AG10803 (cell line): ENCODE results near the gene LPCAT4.
A peak's percentile ranks its signal among the peaks of the same experiment; 100 is the strongest.

Experiments used
- DNase-seq: peaks from one replicate; pipeline ENCODE4 v3.0.0; 2010; ENCODE audit warnings: low read depth
- H3K4me3 ChIP-seq: 2 replicates; pipeline ENCODE4 v1.5.1; 2011; ENCODE audit warnings: mild to moderate bottlenecking, low read length, control low read depth
- TF ChIP-seq, protein P1 (sequence below): conservative IDR thresholded peaks from 2 replicates; pipeline ENCODE4 v1.5.1; 2011; ENCODE audit warnings: mild to moderate bottlenecking, low read length, control low read depth, inconsistent platforms

LPCAT4 gene

DNA sequence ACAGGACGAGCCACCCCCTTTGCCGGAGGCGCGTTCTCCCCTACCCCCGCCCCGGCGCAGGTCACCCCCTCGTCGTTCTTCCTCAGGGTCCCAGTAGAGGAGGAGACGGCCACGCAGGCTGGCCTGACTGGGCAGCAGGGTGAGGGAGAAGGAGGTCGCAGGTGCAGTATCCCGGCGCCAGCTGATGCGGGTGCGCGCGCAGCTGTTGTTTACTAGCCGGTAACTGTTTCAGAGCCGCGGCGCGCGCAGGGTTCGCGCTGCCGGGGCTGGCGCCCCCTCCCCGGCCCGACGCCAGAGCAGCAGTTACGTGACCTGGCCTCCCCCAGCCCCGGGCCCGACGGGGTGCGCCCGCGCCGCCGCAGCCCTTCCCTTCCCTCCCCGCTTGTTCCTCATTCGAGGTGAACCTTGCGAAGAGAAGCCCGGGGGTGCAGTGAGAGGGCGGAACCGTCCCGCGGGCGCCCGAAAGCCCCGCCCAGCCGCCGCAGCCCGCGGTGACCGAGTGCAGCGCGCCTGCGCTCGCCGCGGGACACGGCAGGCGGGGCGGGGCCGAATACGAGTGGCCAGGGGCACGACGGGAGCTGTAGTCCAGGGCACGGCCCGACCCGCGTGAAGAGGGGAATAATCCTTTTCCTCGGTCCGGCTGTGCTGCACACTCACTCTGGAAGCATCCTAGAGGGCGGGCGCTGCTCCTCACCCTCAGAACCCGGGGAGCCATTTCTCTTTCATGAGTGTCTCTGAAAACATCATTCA, 29.3 kb downstream of the LPCAT4 start, which contains the start of gene SLC12A6:
SLC12A6 (minus strand) TSS at position 225 of the 750 bp plus-strand sequence. CDS start 1,101 bp downstream, outside the sequence.
- TF ChIP-seq, protein P1, sequence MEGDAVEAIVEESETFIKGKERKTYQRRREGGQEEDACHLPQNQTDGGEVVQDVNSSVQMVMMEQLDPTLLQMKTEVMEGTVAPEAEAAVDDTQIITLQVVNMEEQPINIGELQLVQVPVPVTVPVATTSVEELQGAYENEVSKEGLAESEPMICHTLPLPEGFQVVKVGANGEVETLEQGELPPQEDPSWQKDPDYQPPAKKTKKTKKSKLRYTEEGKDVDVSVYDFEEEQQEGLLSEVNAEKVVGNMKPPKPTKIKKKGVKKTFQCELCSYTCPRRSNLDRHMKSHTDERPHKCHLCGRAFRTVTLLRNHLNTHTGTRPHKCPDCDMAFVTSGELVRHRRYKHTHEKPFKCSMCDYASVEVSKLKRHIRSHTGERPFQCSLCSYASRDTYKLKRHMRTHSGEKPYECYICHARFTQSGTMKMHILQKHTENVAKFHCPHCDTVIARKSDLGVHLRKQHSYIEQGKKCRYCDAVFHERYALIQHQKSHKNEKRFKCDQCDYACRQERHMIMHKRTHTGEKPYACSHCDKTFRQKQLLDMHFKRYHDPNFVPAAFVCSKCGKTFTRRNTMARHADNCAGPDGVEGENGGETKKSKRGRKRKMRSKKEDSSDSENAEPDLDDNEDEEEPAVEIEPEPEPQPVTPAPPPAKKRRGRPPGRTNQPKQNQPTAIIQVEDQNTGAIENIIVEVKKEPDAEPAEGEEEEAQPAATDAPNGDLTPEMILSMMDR: no peak
- H3K4me3 ChIP-seq: peak within 1 kb of the TSS; percentile 93
- peak; percentile 88 for DNase-seq

DNA sequence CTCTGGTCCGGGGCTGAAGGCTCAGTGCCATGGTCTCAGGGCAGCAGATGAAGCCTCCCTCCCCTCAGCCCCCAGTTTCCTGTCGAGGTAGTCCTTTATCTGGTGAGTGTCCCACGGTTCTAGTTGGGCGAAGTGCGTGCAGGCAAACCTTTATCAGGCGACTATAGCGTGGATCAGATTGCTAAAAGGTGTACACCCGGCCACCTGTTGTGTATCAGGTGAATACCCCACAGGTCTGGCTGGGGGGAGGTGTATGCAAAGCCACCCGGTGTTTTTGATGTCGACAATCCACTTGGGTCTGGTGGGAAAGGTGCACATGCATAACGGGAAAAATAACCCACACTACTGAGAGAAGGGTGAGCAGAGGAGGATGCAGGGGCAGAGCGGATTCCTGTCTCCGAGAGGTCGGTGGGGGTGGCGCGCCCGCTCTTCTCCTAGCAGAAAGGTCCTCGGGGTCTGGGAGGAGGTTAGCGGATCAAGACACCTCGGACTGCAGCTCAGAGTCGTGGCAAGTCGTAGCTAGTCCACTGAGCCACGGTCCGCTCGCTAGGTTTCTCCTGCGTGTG, 29.9 kb downstream of the LPCAT4 start:
- DNase-seq: no peak
- H3K4me3 ChIP-seq: peak overlapping the region; percentile 93
- TF ChIP-seq, protein P1: no peak

DNA sequence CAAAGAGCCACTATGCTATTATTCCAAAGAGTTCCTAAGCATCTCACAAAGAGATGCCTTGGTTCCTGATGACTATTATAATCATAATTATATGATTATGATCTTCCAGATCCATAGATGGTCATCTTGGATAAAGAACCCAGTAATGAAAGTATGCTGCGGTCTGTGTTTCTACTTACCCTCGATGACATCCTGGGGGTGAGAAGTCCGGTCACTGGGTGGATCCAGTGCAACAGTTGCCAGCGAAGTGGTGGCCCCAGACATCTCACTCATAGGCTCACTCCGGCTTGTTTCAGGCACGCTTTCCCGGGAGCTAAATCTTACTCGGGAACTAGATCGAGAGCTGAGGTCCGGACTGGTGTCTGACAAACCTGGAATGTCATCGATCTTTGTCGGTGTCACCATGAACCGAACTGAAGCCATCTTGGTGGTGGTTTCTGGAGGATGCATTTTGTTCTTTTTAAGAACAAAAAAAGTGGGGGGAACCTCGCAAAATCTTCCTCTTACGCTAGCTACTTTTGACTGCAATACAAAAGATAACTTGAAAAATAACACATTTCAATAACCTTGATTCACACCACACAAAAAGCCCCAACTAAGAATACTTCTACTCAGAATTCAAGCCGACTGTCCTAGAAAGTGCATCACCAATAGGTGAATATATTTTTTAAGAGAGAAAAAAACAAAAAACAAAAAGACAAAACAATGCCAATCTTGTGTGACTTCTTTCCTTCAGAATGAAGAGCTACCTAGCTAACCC, 30.6 kb downstream of the LPCAT4 start:
- TF ChIP-seq, protein P1: no peak
- peak overlapping the region; percentile 93 for H3K4me3 ChIP-seq
- no peak for DNase-seq

DNA sequence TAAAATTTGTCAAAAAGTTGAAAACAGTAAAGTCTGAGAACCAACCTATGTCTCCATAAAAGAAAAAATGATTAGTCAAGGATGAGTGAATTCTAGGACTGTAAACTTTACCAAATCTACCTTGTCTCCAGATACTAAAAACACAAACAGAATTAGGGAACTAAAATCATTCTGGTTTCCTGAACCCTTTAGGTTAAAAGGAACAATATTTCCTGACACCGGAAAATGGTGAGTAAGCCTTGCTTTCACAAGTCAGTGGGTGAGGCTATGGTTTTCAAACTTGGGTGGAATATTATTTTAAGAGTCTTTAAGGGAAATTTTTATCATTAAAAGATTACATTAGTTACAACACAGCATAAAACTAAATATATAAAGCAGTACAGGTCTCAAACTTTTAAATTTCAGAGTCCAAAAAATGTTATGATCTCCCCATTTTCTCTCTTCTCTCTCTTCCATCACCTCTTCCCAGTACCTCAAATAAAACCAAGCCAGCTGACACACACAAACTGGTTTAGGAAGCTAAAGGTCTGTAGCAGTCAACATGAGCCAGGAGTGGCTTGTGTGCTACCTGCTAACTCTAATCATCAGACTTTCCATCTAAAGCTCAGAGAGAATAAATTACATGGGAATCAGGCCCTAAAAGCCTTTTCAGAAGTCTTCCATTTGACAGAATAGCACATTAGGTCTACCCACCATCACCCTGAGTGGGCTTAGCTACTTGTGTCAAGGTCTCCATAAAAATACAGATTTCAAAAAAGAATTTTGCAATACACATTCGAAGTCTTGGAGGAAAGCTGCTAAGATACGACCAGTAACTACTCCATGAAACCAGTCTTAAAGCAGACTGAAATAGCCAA, 31.6 kb downstream of the LPCAT4 start:
- H3K4me3 ChIP-seq: no peak overlapping the region
- TF ChIP-seq, protein P1: no peak
- DNase-seq: no peak

DNA sequence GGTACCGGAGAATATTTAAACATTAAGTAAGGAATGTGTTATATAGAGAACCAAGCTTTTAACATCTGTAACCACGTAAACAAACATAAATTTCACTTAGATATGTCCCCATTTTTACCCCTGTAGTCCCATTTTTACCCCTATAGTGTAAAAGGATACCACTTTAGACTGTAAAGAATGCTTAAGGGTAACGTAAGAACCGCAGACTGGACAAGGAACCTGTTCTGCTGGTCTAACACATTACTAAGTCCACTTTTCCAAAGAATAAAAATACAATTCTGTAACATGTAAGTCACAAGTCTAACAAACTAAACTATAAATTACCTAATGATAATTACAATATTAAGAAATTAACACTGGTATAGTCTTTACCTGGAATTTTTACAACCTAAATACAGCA, 32.3 kb downstream of the LPCAT4 start:
- TF ChIP-seq, protein P1: no peak
- H3K4me3 ChIP-seq: no peak overlapping the region
- no peak for DNase-seq

DNA sequence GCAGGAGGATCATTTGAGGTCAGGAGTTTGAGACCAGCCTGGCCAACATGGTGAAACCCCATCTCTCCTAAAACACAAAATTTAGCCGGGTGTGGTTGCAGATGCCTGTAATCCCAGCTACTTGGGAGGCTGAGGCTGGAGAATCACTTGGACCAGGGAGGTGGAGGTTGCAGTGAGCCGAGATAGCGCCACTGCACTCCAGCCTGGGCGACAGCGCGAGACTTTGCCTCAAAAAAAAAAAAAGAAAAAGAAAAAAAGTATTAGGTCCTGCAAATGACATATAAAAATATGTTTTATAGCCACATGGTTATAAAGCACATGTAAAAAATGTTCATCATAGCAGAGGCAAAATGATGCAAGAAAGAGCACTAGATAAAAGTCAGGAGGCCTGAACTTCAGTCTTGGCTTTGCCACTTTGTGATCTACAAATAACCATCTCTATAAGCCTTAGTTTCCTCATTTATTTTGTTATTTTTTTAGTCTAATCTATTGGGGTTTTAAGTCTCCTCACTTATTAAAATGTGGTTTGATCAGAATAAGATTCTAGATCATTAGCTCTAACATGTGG, 34.4 kb downstream of the LPCAT4 start:
- H3K4me3 ChIP-seq: no peak overlapping the region
- DNase-seq: no peak
- TF ChIP-seq, protein P1: no peak
